HCT116 (cell line): Measurements from ENCODE around the gene EGFLAM.

Experiments
- CTCF ChIP-seq, 3 experiments: fragments of 200-600 bp in 1 of 3; sonication (generic) in 1 of 3; IDR thresholded peaks in 2 of 3; conservative IDR thresholded peaks in 1 of 3; 2 replicates each; pipeline ENCODE4 v1.5.1; 2012 to 2017; ENCODE audit warnings: low read depth in 2 of 3, low read length in 2 of 3, antibody characterized with exemption in 1 of 3, borderline replicate concordance in 1 of 3, control low read depth in 1 of 3, mild to moderate bottlenecking in 1 of 3, mixed read lengths in 1 of 3, mixed run types in 1 of 3, moderate library complexity in 1 of 3; ENCODE audit not compliant: insufficient read depth in 1 of 3
- EGR1 ChIP-seq: IDR thresholded peaks from 2 replicates; pipeline ENCODE4 v1.6.1; 2012; ENCODE audit warnings: low read depth
- EZH2 ChIP-seq: fragments of 200-600 bp; sonication (generic); IDR thresholded peaks from 2 replicates; pipeline ENCODE4 v1.6.1; 2017; ENCODE audit warnings: antibody characterized with exemption, mixed run types
- POLR2A ChIP-seq: IDR thresholded peaks from 2 replicates; pipeline ENCODE4 v1.7.0; 2011; ENCODE audit warnings: borderline replicate concordance; ENCODE audit not compliant: insufficient read depth, insufficient read length; ENCODE audit errors: extremely low read depth
- YY1 ChIP-seq: IDR thresholded peaks from 2 replicates; pipeline ENCODE4 v1.6.1; 2011; ENCODE audit warnings: low read length, low read depth, moderate library complexity, mild to moderate bottlenecking; ENCODE audit not compliant: insufficient replicate concordance; ENCODE audit errors: extremely low read depth

GRCh38 chr5:38393636-38394035 is 135.3 kb downstream of the EGFLAM start:
- TF ChIP-seq CTCF (IDR thresholded peaks at IDR 0.05 in 2 of 3, conservative IDR thresholded peaks at IDR 0.05 in 1 of 3; ENCODE audit: borderline replicate concordance in 1 of 3, insufficient read depth in 1 of 3, low read depth in 2 of 3, low read length in 2 of 3) = no peak
- no peak for TF ChIP-seq POLR2A
- no peak for TF ChIP-seq EGR1
- no peak for TF ChIP-seq EZH2
- TF ChIP-seq YY1 = no peak
